Sigmoid colon (tissue), 3 donors: ENCODE data around the gene GTPBP4.

Experiments used
- CTCF ChIP-seq, 4 experiments: fragments of 450-650 bp in 3 of 4; fragments of 200-600 bp in 1 of 4; IDR thresholded peaks; one replicate each; pipeline ENCODE4 v1.5.1; 2016 to 2019; ENCODE audit warnings: antibody characterized with exemption in 4 of 4, mild to moderate bottlenecking in 3 of 4, moderate library complexity in 2 of 4
- POLR2A ChIP-seq, 2 donors: fragments of 450-650 bp; IDR thresholded peaks; one replicate each; pipeline ENCODE4 v1.6.1; 2016; ENCODE audit warnings: antibody characterized with exemption in 2 of 2, mild to moderate bottlenecking in 2 of 2, moderate library complexity in 2 of 2

- no peak for TF ChIP-seq CTCF (IDR thresholded peaks at IDR 0.05)
- no peak for TF ChIP-seq POLR2A (IDR thresholded peaks at IDR 0.05)
These were observed 61.3 kb downstream of the GTPBP4 start for GRCh38 chr10:1049425-1049958.
